Gastroesophageal sphincter (tissue), 4 donors: ENCODE data around the gene MYH11. TPM values are rescaled to one million over a fixed set of nuclear protein-coding genes. Genes with fewer than 3 reads are reported as not detected.

Source experiments
- ATAC-seq: fragments of 150-250 bp; one replicate; pipeline ENCODE4 v1.9.1; 2016; ENCODE audit warnings: mild to moderate bottlenecking, moderate library complexity
- H3K27ac ChIP-seq, 4 donors: fragments of 200-600 bp; sonication (generic) in 3 of 4; 1 replicate in 3 of 4; 2 replicates in 1 of 4; pipeline ENCODE4 v1.5.1; 2016 to 2019
- H3K27me3 ChIP-seq: fragments of 200-600 bp; sonication (generic); one replicate; pipeline ENCODE4 v1.5.1; 2019
- H3K36me3 ChIP-seq, 2 donors: fragments of 200-600 bp; sonication (generic); one replicate each; pipeline ENCODE4 v1.5.1; 2019; ENCODE audit warnings: control low read depth in 1 of 2
- H3K4me1 ChIP-seq, 3 donors: fragments of 200-600 bp; sonication (generic); 1 replicate in 2 of 3; 2 replicates in 1 of 3; pipeline ENCODE4 v1.5.1; 2016 to 2019; ENCODE audit warnings: control low read depth in 2 of 3
- H3K4me3 ChIP-seq, 2 donors: fragments of 200-600 bp; sonication (generic); one replicate each; pipeline ENCODE4 v1.5.1; 2019; ENCODE audit warnings: mild to moderate bottlenecking in 1 of 2, moderate library complexity in 1 of 2
- H3K9me3 ChIP-seq, 3 donors: fragments of 200-600 bp; sonication (generic); one replicate each; pipeline ENCODE4 v1.5.1; 2017 to 2019; ENCODE audit warnings: control low read depth in 2 of 3
- CTCF ChIP-seq, 4 experiments: fragments of 200-600 bp in 2 of 4; fragments of 450-650 bp in 2 of 4; sonication (generic) in 1 of 4; IDR thresholded peaks; one replicate each; pipeline ENCODE4 v1.5.1; 2017 to 2019; ENCODE audit warnings: antibody characterized with exemption in 4 of 4, mild to moderate bottlenecking in 2 of 4, moderate library complexity in 2 of 4
- EP300 ChIP-seq: sonication (generic); formaldehyde crosslinking; IDR thresholded peaks from one replicate; pipeline ENCODE4 v1.6.1; 2017; ENCODE audit warnings: antibody characterized with exemption, mild to moderate bottlenecking
- POLR2A ChIP-seq, 2 donors: fragments of 450-650 bp; IDR thresholded peaks; one replicate each; pipeline ENCODE4 v1.6.1; 2017; ENCODE audit warnings: antibody characterized with exemption in 2 of 2, mild to moderate bottlenecking in 2 of 2, moderate library complexity in 1 of 2
- POLR2AphosphoS5 ChIP-seq: sonication (generic); formaldehyde crosslinking; IDR thresholded peaks from one replicate; pipeline ENCODE4 v1.6.1; 2017; ENCODE audit warnings: antibody characterized with exemption
- WGBS, 2 donors: methylation state at CpG; one replicate each; pipeline ENCODE4 v1.1.5; 2018; ENCODE audit warnings: low coverage in 1 of 2; 5-methylcytosine and 5-hydroxymethylcytosine counted together
- total RNA-seq, 4 donors: library from RNA; depleted of rRNA; stranded (reverse); fragments of >200 nt; gene quantifications; one replicate each; pipeline ENCODE4 v1.1.0, GENCODE V29; 2016

MYH11 gene
- total RNA-seq, 4 donors from 2014 or later = 7,231 to 23,237 (median 11,307) TPM

- Histone ChIP-seq H3K27me3 (no peaks in the 10 kb centered on the region), H3K36me3 (peaks cover 0 to 73% of the 10 kb centered on the region in 2 donors), H3K9me3 (no peaks in the 10 kb centered on the region), H3K27ac (peak overlapping the region; percentile 83 to 92 (median 90)), H3K4me1 (peaks cover 3 to 100% (median 6%) of the 10 kb centered on the region in 3 donors), H3K4me3 (peak overlapping the region in 1 of 2 donors; percentile 24)
- no peak for ATAC-seq
- 60% methylated on average over 6 of the region's 7 CpGs; no CpG with 5 or more reads in 1 of the 2 donors for WGBS, 2 donors
- TF ChIP-seq CTCF (IDR thresholded peaks at IDR 0.05) (no peak), POLR2AphosphoS5 (peak; percentile 10)
Observed at GRCh38 chr16:15827299-15827698, 29.5 kb downstream of the MYH11 start.

- no peaks in the 10 kb centered on the region for H3K27me3 ChIP-seq
- no peaks in the 10 kb centered on the region for H3K9me3 ChIP-seq
- H3K4me3 ChIP-seq = peak overlapping the region in 1 of 2 donors; percentile 6
- TF ChIP-seq EP300 = no peak
- TF ChIP-seq POLR2AphosphoS5 = peak; percentile 12
- no peak for ATAC-seq
- 16 to 43% methylated on average over 5 of the region's 9 CpGs for WGBS, 2 donors
- H3K36me3 ChIP-seq = peaks cover 0 to 70% of the 10 kb centered on the region in 2 donors
- peaks cover 2 to 100% (median 3%) of the 10 kb centered on the region in 3 donors for H3K4me1 ChIP-seq
- H3K27ac ChIP-seq = peak overlapping the region; percentile 82 to 92 (median 84)
Observed at GRCh38 chr16:15825750-15826305, 31.0 kb downstream of the MYH11 start.

GRCh38 chr16:15822957-15823356 is 33.9 kb downstream of the MYH11 start:
- H3K4me3 ChIP-seq = no peak overlapping the region
- peak; percentile 77 for ATAC-seq
- H3K27ac ChIP-seq = peak overlapping the region; percentile 82 to 92 (median 84)
- peak; percentile 46 for TF ChIP-seq EP300
- TF ChIP-seq POLR2A (IDR thresholded peaks at IDR 0.05) = peak in 1 of 2 donors; percentile 37
- TF ChIP-seq CTCF (IDR thresholded peaks at IDR 0.05) = no peak
- peak; percentile 95 for TF ChIP-seq POLR2AphosphoS5
- H3K4me1 ChIP-seq = peaks cover 0 to 100% (median 0%) of the 10 kb centered on the region in 3 donors
- peaks cover 0 to 78% of the 10 kb centered on the region in 2 donors for H3K36me3 ChIP-seq
- WGBS, 2 donors = 47 to 58% methylated on average over 5 to 10 of the region's 17 CpGs
- H3K9me3 ChIP-seq = no peaks in the 10 kb centered on the region
- no peaks in the 10 kb centered on the region for H3K27me3 ChIP-seq

- no peak for TF ChIP-seq POLR2A (IDR thresholded peaks at IDR 0.05)
- peak; percentile 12 for TF ChIP-seq POLR2AphosphoS5
Observed at GRCh38 chr16:15820837-15821236, 36.0 kb downstream of the MYH11 start.

GRCh38 chr16:15819046-15819445 is 37.8 kb downstream of the MYH11 start:
- H3K9me3 ChIP-seq = no peaks in the 10 kb centered on the region
- H3K4me3 ChIP-seq = no peak overlapping the region
- peak overlapping the region; percentile 75 to 92 (median 81) for H3K27ac ChIP-seq
- H3K36me3 ChIP-seq = peaks cover 0 to 77% of the 10 kb centered on the region in 2 donors
- peaks cover 0 to 100% (median 0%) of the 10 kb centered on the region in 3 donors for H3K4me1 ChIP-seq
- WGBS, 2 donors = 70 to 71% methylated on average over 1 to 2 of the region's 2 CpGs
- TF ChIP-seq EP300 (no peak), POLR2AphosphoS5 (no peak), CTCF (IDR thresholded peaks at IDR 0.05) (no peak), POLR2A (IDR thresholded peaks at IDR 0.05) (no peak)
- no peak for ATAC-seq
- no peaks in the 10 kb centered on the region for H3K27me3 ChIP-seq

More at GRCh38 chr16:15820837-15821236, 36.0 kb downstream of the MYH11 start:
- H3K4me1 ChIP-seq = peaks cover 0 to 100% (median 0%) of the 10 kb centered on the region in 3 donors
- no peaks in the 10 kb centered on the region for H3K27me3 ChIP-seq
- H3K9me3 ChIP-seq = no peaks in the 10 kb centered on the region
- ATAC-seq = no peak
- H3K27ac ChIP-seq = peak overlapping the region; percentile 57 to 92 (median 82)
- WGBS, 2 donors = 52 to 59% methylated on average over 4 to 7 of the region's 7 CpGs
- H3K4me3 ChIP-seq = no peak overlapping the region
- H3K36me3 ChIP-seq = peaks cover 0 to 81% of the 10 kb centered on the region in 2 donors

GRCh38 chr16:15817446-15817845 is 39.4 kb downstream of the MYH11 start:
- H3K27ac ChIP-seq = peak overlapping the region; percentile 75 to 92 (median 81)
- peak; percentile 35 for ATAC-seq
- H3K4me1 ChIP-seq = peaks cover 0 to 100% (median 0%) of the 10 kb centered on the region in 3 donors
- H3K4me3 ChIP-seq = no peak overlapping the region
- no peaks in the 10 kb centered on the region for H3K9me3 ChIP-seq
- H3K36me3 ChIP-seq = peaks cover 0 to 77% of the 10 kb centered on the region in 2 donors
- TF ChIP-seq EP300 (no peak), CTCF (IDR thresholded peaks at IDR 0.05) (no peak), POLR2AphosphoS5 (no peak), POLR2A (IDR thresholded peaks at IDR 0.05) (no peak)
- no peaks in the 10 kb centered on the region for H3K27me3 ChIP-seq
- 28 to 50% methylated on average over 1 to 2 of the region's 2 CpGs for WGBS, 2 donors
